Activated T-cell treated with anti-CD3 and anti-CD28 coated beads for 4 hours (primary cell): Measurements from ENCODE around the gene JMJD1C.
"Not testable (repeated sequence)": the region's sequence is repeated elsewhere in the genome, so short reads cannot be mapped to it uniquely, and the experiment has no call there.

Source experiments
- DNase-seq: peaks from one replicate; pipeline ENCODE4 v3.0.0-alpha.2; 2020

JMJD1C gene

DNA sequence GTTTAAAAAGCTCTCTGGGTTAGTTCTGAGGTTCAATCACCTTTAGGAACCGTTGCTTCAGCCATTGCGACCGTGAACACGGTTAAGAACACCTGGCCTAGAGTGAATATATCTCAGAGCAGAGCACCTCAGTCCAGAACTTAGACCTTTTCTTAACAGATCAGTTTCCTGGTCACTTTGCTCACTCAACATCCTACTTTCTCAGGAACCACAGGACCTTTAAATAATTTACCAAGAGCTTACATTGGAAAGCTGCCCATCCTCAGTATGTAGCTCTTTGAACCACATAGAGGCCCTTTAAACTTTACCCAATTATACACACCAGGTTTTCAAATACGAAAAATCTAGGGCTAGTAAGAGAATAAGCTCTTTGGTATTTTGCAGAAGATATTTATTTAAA, 179.4 kb downstream of the JMJD1C start:
- DNase-seq, result no peak

DNA sequence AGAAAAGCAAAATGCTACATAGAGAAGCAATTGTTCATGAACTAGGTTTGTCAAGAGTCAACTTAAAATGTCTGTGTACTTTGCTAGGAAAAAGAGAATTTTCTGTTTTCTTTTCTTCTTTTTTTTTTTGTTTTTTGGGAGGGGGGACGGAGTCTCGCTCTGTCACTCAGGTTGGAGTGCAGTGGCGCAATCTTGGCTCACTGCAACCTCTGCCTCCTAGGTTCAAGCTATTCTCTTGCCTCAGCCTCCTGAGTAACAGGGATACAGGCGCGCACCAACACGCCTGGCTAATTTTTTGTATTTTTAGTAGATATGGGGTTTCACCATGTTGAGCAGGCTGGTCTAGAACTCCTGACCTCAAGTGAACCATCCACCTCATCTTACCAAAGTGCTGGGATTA, 181.9 kb downstream of the JMJD1C start:
- not testable (repeated sequence) for DNase-seq

DNA sequence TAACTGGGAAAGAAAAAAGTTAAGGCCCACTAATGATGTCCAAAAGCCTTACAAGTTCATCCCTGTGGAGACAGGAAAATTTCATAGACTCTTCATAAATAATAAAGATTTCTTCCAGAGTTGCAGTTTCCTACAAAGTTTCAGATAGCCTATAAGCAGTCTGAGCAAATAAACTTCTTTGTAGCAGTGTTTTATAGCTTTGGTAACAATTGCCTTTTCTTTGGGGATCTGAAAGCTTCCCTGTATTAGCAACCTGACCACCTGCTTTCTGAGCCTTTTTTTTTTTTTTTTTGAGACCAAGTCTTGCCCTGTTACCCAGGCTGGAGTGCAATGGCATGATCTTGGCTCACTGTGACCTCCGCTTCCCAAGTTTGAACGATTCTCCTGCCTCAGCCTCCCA, 182.7 kb downstream of the JMJD1C start:
- DNase-seq, result no peak

DNA sequence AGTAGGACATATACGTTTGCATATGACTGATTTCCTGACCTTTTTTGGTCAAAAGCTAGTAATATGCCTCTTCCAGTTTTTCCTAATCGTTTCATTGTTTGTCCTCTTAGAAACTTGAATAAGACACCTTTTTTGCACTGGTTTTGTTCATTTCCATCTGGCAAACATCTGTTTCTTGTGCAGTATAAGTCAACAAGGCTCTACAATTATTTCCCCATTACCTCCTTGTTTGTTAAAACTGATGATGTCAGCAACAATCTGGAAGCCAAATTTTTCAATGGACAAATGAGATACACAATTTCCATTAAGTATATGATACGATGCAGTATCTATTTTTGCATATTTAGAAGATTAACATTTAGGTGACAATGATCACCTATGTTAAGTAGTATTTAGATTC, 183.8 kb downstream of the JMJD1C start:
- DNase-seq, result no peak

DNA sequence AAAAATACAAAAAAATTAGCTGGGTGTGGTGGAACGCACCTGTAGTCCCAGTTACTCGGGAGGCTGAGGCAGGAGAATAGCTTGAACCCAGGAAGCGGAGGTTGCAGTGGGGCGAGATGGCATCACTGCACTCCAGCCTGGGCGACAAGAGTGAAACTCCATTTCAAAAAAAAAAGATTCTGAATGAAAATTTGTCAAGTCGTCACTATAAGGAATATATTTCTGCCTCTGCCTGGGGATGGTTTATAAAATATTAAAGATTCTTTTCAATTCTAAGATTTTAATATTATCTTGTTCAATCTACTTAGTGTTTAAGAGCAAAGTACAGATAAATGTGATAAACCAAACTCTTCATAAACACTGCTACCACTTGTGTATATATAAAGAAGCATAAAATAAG, 185.4 kb downstream of the JMJD1C start:
- no peak for DNase-seq

DNA sequence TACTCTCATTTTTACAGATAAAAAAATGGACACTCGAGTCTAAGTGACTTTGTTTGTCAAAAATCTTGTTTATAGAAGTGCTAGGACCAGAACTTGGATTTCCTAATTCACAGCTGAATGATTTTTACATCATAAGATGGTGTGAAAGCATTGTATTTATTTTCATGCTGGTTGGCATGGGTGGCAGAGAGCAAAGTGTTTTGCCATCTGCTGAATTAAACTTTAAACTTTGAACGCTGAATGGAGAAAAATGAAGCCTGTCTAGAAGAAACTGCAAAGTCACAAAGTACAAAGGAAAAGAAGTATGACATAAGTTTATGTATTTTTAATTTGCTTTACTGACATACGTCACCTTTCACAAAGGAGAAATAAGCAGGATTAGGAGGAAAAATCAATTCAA, 190.7 kb downstream of the JMJD1C start:
- no peak for DNase-seq

DNA sequence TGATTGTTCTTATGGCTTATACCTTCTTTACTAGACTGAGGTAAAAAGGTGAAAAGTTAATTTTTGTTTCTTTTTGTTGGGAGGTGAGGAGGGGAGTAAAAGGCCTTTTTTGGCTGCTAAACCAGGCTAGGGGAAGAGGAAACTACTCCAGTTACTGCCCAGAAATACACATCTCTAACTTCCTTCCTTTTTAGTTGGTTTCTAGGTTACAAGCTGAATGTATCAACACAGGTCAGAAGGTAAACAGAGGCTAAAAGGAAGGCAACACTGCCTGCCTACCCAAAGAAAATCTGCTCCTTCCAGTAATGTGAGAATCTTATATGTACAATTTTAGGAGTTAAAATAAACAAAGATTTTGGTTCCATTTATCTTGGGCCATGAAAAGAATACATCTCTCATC, 192.2 kb downstream of the JMJD1C start:
- no peak for DNase-seq

DNA sequence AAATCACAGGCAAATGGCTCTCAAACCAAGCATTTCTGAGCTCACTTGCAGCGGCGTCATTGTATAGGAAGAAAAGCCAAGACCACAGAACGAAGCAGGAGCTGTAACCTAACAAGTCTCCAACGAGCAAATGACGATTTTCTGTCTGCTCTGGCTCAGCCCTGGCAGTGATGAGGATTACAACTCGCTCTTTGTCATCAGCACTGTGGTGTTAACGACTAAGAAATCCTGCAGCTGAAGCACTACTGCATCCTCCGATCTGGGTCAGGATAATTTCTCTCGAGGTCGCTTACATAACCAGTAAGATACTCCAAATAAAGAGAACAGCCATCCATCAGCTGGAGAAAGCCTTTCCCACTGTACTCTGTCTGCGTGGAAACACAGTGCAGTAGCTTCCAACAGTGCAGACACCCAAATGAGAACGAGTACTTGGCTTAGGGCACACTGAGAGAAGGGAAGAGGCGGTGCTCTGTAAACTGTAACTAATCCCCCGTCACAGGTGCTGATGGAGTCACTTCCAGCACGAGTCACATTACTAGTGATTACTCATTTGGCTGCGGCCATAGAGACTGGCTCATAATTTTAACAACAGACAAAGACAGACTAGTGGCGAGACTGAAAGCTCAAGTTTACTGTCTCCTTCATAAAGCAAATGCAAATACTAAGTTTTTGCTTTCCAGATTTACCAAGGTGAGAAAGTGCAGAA, 196.8 kb downstream of the JMJD1C start:
- peak; percentile 60 for DNase-seq

DNA sequence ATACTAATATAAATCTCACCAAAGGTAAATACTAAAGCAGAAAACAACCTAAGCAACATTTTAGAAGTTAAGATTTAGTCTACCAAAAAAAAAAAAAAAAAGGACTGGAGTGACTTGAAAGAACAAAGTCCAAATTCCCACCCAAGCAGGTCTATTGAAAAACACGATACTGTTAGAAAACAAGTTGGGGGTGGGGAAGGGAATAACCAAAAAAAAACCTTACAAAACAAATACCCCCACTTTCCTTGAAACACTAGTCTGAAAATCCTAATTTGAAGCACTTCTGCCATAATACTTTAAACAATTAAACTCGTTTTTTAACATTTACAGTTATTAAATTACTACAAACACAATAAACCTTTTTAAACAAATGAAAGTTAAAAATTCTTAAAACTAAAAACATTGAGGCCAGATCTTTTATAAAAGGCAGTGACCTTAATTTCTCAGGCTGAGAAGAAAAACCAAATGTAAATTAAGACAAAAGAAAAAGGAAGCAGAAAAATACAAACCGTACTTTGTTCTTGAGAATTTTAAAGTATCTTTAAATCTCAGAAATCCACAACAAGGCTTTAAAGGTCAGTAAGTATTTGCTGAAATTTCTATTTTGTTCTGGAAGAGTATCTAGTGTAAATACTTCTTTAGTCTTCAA, 197.5 kb downstream of the JMJD1C start:
- no peak for DNase-seq

DNA sequence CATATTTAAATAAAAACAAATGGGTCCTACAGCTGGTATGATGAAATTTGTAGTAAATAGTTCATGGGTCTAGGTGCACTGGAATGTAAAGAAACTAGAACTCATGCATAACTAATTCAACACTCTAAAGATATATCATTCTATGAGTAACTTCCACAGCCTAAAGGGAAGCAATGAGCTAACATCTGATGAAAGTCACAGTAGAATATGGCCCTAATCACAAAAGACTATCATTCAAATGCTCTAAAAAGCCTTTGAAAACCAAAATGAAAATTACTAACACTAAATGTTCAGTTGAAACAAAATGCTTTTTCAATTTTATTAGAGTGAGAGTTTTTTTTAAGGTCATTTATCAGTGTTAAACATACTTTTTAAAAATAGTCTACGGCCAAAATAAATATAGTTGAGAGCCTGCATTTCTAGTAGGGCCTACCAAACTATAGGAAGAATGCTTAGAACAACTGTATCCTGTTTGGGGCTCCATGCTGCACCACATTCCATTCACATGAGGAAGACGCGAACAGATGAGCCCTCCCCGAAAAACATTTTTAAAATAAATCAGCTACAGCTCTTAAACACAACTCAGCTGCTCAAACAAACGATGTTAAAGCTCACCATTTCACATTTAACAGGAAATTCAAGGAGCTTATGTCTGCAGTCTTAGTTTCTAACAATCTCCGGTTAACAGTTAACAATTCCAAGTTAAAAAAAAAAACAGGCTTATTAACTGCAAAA, 198.2 kb downstream of the JMJD1C start:
- no peak for DNase-seq

DNA sequence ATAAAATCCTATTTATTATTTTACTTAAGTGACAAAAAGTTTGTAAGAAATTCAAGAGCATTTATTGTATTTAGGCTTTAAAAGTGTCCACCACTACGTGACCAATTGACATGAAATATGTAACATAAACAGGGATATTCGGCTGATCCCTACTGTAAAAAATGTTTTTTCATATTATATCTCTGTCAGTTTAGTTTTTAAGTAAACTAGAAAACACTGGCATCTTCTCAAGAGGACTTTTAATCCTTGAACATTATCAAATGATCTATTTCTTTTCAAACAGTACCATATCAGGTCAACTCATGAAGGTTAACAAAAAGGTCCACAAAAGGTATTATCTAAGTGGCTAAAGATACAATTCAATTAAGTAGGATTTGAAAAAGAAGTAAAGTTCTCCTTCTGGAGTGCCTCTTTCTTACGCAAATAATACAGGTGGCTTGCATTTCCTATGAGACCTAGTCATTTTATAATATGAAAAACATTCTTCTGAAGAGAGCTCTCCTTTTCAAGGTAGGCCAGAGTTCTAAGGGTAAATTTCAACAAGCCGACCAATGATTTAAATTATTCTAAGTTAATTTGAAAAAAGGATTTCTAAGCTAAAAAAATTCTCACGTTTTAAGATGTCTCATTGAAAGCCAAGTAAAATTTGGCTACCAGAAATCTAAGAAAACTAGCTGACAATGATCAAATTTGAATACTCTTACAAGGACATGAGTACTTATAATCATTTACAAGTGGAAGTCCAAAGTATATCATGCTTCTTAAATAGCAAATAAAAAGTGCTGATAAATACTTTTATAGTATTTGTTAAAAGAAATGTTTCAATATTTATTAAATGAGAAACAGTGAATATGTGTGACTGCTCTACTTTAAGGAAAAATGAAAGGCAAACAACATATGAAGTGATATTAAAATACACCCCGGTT, 199.1 kb downstream of the JMJD1C start:
- DNase-seq, result no peak

DNA sequence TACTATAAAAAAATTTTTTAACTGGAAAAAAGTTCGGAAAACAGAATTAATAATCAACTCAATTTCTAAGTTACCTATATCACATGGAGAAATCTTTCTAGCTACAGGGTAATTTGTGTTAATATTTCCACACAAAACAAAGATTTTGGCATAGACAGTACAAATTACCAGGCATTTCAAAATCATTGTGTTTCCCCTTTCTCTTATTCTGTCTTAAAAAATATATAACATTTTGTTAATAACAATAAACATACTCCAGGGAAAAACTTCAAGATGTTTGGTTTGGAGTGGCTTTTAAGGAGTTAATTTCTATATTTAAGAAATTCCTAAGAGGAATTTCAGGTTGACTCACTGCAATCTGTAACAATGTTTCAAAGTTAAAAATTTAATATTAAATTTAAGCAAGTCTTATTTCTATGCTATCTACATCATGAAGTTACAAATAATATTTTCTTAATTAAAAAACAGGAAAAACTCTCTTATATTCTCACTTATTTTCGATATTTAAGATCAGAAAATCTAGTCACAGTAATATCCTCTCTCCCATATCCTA, 200.0 kb downstream of the JMJD1C start:
- no peak for DNase-seq

DNA sequence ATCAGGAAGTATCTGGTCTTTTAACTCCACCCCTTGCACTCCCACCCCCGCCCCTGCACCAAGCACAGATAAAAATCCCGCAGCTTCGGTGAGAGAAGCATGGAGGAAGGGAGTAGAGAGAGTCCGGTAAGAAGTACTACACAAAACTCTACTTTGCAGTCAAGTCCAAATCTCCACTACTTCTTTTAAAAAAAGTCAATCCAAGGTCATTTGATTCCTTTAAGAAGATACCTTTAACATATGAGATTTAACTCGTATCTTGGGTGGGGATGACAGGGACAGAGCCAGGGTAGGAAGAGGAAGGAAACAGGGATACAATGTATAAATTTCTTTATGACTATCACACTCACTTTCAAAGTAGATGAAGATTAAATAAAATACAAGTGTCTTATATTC, 200.6 kb downstream of the JMJD1C start:
- peak; percentile 25 for DNase-seq

DNA sequence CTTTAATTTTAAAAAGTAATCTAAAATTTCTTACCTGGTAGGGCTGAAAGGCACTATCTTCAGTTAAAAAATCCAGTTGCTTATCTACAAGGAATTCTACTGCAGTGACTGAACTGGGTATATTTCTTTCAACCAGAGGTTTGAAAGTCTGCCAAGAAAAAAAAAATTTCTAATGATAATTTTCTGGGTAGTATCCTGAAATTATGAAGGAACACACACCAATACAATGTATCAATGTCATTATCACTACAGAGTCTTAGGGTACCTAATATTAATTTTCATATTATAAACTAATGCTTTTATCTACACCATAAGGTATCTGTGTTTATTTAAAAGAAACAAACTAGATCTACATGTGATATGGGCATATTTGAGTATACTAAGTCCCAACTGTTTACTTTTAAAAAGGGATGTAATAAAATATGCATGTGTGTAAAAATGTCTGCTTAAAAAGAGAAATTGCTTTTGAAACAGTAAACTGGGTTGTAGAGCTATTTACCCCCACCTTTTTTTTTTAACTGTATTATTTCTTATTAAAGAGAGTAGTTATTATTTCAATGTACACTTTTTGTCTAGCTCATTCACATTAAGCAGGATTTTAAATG, 201.1 kb downstream of the JMJD1C start:
- DNase-seq, result no peak

DNA sequence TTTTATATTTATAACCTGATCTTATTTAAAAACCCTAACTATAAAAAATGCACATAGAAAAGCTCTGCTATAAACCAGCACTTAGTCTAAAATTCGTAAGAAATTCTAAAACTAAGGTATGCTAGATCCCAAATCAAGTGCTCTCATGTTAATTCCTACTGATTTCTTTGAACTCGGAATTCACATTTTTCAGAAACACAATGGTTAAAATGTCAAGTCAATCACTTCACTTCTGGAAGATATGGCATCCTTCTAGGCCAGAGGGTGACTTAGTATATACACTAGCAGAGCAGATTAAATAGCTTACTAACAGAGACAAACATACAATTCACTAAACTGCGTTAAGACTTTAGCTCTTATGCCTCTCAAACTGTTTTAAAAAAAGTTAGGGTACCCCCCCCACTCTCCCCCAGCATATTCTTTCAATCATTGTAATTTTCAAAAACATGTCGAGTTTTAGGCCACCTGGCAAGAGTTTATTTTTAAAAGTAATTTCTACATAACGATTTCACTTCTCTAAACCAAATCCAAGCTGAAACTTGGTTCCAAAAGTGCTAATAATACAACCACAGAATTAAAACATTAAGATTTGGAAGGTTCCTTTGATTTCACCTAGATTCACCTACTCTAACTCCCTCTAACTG, 203.2 kb downstream of the JMJD1C start:
- DNase-seq, result no peak

DNA sequence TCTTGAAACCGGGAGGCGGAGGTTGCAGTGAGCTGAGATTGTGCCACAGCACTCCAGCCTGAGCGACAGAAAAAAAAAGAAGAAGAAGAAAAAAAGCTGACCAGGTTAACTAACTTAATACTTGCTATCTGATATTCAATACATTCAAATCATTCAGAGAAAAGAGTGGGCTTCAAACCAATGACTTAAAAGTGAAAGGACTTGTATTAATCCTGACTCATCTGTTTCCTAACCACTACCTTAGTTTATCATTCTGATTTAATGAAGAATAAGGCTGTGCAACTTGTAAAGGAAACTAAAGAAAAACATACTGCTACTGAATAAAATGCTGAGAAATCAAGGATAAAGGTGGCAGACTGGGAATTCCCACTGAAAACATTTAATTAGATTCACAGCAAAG, 204.3 kb downstream of the JMJD1C start:
- no peak for DNase-seq

DNA sequence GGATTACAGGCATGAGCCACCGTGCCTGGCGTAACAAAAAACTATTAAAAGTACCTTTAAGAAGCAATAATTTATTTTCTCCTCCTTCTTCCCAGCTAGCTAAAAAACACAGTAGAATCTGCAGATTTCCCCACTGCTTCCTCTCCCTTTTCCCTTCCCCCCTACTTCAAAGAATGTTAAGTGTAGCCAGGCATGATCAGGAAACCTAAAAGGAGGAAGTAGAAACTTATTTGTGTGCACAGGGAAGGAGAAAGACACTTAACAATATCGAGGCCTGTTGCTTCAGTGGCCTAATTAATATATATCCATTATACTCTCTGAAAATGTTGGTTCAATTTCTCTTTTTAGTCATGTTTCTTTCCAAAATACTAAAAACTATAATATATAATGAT, 204.9 kb downstream of the JMJD1C start:
- no peak for DNase-seq

DNA sequence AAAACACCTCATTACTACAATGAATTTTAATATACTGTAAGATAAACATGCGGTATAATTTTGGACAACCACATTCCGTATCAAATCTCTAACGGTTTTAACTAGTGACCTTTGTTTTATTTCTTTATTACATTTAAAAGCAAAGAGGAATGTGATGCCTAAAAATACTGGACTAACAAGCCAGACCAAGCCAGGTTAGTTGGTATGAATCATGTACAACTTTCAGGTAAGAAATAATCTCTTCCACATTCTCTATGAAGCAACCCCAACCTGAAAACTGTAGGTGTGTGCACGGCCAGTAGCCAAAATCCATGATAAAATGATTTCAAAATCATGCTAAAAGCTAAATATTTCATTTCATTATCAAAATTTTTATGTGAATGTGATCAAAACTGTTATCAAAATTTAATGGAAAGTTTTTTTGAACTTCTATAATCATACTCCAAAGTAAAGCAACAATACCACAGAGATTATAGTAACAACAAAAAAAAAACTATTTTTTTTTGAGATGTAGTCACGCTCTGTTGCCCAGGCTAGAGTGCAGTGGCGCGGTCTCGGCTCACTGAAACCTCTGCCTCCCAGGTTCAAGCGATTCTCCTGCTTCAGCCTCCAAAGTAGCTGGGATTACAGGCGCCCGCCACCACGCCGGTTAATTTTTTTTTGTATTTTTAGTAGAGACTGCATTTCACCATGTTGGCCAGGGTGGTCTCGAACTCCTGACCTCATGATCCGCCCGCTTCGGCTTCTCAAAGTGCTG, 205.5 kb downstream of the JMJD1C start:
- DNase-seq, result no peak

DNA sequence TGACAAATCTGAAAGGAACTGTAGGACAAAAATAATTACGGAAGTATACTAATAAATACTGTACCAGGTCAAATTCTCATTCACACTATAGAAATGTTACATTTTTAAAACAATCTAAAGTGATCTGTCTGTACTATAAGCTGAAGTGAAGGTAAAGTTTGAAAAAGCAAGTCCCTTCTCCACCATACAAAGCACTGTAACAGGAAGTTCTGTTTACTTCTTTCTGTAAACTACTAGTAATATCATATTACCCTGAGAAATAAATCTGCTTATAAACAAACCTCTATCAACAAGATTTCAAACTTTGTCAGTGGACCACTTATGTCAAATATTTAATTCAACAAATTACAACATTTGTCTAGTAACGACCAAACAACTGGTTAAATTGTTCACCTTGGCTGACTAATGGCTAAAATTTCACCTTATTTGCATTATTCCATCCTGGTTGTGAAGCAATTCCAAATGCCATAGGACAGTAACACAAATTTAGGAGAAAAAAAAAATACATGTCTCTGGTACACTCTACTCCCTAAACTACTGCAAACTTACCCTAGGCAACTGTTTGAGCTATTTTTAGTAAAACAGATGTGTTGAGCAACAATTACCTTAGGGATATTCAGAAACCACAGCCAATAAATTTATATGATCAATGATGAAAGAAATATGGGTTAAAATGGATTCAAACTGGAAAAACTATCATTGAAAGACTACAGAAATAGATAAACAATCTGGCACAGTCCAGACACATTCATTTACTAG, 206.7 kb downstream of the JMJD1C start:
- DNase-seq, result no peak

DNA sequence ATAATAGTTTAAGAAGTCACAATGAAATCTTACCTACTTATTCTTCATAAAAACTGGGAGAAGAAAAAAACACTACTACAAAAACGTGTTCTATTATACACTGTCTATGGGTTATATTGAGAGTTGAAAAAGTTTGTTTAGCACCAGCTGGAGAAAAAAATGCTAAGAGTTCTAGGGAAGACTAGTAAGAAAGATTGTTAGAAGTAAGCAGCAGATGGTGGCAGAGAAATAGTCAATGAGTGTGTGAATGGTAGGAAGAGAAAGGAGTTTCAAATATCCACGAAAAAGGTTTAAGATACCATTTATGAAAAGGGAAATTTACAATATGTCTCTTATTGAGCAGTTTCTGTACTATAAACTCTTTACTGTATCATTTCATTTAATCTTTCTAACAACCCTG, 208.0 kb downstream of the JMJD1C start:
- DNase-seq, result no peak
